Urinary bladder (tissue), 4 donors: ENCODE results near the gene MEG3. TPM values are rescaled to one million over a fixed set of nuclear protein-coding genes. Genes with fewer than 3 reads are reported as not detected.
A peak's percentile ranks its signal among the peaks of the same experiment; 100 is the strongest.

ENCODE experiments used
- DNase-seq: peaks from one replicate; pipeline ENCODE4 v3.0.0-alpha.2; 2015; ENCODE audit errors: extremely low spot score
- H3K27ac ChIP-seq: one replicate; pipeline ENCODE4 v1.5.1; 2013; ENCODE audit warnings: low read depth, mild to moderate bottlenecking, moderate library complexity
- H3K36me3 ChIP-seq: one replicate; pipeline ENCODE4 v1.6.1; 2013; ENCODE audit warnings: mild to moderate bottlenecking, moderate library complexity; ENCODE audit not compliant: insufficient read depth
- H3K4me1 ChIP-seq: one replicate; pipeline ENCODE4 v1.6.1; 2013; ENCODE audit warnings: mild to moderate bottlenecking, moderate library complexity; ENCODE audit not compliant: insufficient read depth
- H3K4me3 ChIP-seq: one replicate; pipeline ENCODE4 v1.5.1; 2013; ENCODE audit warnings: low read depth, low read length
- WGBS: extraction: QIAGEN DNeasy Blood & Tissue Kit; methylation state at CpG from one replicate; pipeline ENCODE4 v1.1.7; 2013; 5-methylcytosine and 5-hydroxymethylcytosine counted together
- polyA plus RNA-seq: library from polyadenylated mRNA; stranded (reverse); fragments of 200-250 nt; gene quantifications from one replicate; pipeline ENCODE4 v1.2.3, GENCODE V29; 2013
- small RNA-seq: library from RNA; depleted of rRNA; stranded (forward); fragments of <200 nt; gene quantifications from one replicate; pipeline ENCODE3, GENCODE V24; 2014
- total RNA-seq: library from RNA; depleted of rRNA; stranded (reverse); fragments of >200 nt; gene quantifications from one replicate; pipeline ENCODE4 v1.2.3, GENCODE V29; 2014
- donor health status: healthy with polysubstance abuse.
- donor health status: healthy.

Gene MEG3
- total and polyA plus RNA-seq, 2 donors: 53.0 to 530 TPM

GRCh38 chr14:100901391-100902183, 75.7 kb downstream of the MEG3 start:
- 93% methylated on average over 12 of the region's 12 CpGs for WGBS
- no peak overlapping the region for H3K27ac ChIP-seq
- no peaks in the 10 kb centered on the region for H3K36me3 ChIP-seq
- DNase-seq: no peak
- no peaks in the 10 kb centered on the region for H3K4me1 ChIP-seq
- H3K4me3 ChIP-seq: no peak overlapping the region

GRCh38 chr14:100902295-100903133, 76.6 kb downstream of the MEG3 start:
- DNase-seq: no peak
- no peak overlapping the region for H3K4me3 ChIP-seq
- no peaks in the 10 kb centered on the region for H3K4me1 ChIP-seq
- WGBS: 67% methylated on average over 18 of the region's 18 CpGs
- H3K27ac ChIP-seq: no peak overlapping the region
- no peaks in the 10 kb centered on the region for H3K36me3 ChIP-seq

DNA sequence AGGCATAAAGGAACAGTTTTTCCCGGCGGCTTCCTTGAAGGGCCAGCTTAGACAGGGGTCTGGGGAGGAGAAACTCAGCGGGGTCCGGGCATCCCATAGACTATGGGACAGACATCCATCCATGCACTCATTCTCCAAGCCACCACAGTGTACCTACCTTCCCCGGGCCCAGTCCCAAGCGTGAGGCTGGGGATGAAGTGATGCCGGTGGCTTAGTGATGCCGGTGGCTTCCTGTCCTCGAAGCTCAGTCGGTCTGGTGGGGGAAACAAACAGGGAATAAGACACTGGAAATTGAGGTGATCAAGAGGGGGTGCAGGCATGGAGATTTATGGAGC, 77.2 kb downstream of the MEG3 start:
- DNase-seq: no peak
- Histone ChIP-seq H3K36me3 (no peaks in the 10 kb centered on the region), H3K27ac (no peak overlapping the region), H3K4me1 (no peaks in the 10 kb centered on the region), H3K4me3 (no peak overlapping the region)
- 82% methylated on average over 10 of the region's 10 CpGs for WGBS

- no peak for DNase-seq
- 61% methylated on average over 12 of the region's 12 CpGs for WGBS
- Histone ChIP-seq H3K4me3 (no peak within 1 kb of the TSS), H3K4me1 (no peaks in the 10 kb centered on the region), H3K27ac (no peak within 1 kb of the TSS), H3K36me3 (no peaks in the 10 kb centered on the region)
Measured at GRCh38 chr14:100903672-100904185, 77.8 kb downstream of the MEG3 start, which contains the start of gene RTL1. RTL1 (minus strand) TSS chr14:100903722; CDS start chr14:100884788, 18,934 bp downstream.

DNA sequence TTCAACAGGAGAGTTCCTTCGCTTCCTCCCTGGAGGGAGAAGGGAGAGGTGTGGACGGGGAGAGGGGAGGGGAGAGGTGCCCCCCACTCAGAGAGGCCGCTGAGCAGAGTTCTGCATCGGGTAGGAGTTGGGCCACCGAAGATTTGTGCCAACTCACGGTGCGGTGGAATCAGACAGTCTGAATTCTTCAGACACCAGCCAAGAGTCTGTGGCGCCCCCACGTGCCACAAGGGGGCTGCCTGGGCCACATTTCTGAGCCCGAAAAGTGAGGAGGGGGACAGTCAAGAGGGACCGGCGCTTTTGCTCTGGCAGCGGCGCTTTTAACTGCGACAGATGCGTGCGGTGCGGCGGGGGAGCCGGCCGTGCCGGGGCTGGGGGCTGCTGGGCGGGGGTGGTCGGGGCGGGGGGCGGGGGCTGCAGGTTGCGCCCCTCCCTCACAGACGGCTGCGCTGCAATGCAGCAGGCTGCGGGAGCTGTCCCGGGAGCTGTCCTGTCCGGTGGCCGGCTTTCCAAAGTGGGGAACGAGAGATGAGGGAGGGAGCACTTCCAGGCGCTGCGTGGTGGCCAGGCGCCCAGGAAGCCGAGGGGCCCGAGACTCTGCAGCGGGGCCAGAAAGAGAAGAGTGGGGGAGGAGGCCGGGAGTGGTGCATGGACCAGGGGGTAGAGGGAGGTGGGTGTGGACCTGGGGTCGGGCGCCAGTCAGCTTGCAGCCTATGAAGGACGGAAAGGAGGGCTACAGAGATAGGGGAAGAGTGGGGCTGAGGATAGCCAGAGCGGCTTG, 78.6 kb downstream of the MEG3 start:
- DNase-seq: no peak
- 15% methylated on average over 45 of the region's 45 CpGs for WGBS

GRCh38 chr14:100905166-100905565, 79.2 kb downstream of the MEG3 start:
- H3K36me3 ChIP-seq: no peaks in the 10 kb centered on the region
- H3K27ac ChIP-seq: no peak overlapping the region
- 79% methylated on average over 12 of the region's 12 CpGs for WGBS
- H3K4me1 ChIP-seq: no peaks in the 10 kb centered on the region
- no peak overlapping the region for H3K4me3 ChIP-seq
- no peak for DNase-seq

More for the DNA sequence above, 78.6 kb downstream of the MEG3 start:
- Histone ChIP-seq H3K4me3 (no peak overlapping the region), H3K36me3 (no peaks in the 10 kb centered on the region), H3K4me1 (no peaks in the 10 kb centered on the region), H3K27ac (no peak overlapping the region)

GRCh38 chr14:100906420-100906819, 80.5 kb downstream of the MEG3 start:
- no peak for DNase-seq
- 61% methylated on average over 6 of the region's 6 CpGs for WGBS
- Histone ChIP-seq H3K4me3 (no peak overlapping the region), H3K4me1 (no peaks in the 10 kb centered on the region), H3K27ac (no peak overlapping the region), H3K36me3 (no peaks in the 10 kb centered on the region)

DNA sequence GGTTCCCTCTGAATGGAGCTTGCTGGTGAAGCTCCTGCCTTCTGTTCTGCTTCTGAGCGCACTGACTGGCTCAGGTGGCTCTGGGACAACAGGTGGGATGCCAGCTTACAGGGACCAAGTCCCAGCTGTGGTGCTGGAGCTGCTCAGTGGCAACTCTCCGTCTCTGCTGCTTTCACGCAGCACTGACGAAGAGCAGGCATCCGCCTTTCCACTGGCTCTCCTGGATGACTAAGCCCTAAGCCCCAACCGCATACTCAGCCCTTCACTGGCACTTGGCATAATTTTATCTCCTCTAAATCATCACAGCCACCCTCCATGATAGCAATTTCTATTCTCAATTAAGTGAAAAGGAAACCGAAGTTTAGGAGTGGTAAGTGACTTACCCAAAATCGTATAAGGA, 81.3 kb downstream of the MEG3 start:
- DNase-seq: no peak
- H3K4me3 ChIP-seq: no peak overlapping the region
- H3K36me3 ChIP-seq: no peaks in the 10 kb centered on the region
- H3K4me1 ChIP-seq: no peaks in the 10 kb centered on the region
- 80% methylated on average over 8 of the region's 8 CpGs for WGBS
- no peak overlapping the region for H3K27ac ChIP-seq

DNA sequence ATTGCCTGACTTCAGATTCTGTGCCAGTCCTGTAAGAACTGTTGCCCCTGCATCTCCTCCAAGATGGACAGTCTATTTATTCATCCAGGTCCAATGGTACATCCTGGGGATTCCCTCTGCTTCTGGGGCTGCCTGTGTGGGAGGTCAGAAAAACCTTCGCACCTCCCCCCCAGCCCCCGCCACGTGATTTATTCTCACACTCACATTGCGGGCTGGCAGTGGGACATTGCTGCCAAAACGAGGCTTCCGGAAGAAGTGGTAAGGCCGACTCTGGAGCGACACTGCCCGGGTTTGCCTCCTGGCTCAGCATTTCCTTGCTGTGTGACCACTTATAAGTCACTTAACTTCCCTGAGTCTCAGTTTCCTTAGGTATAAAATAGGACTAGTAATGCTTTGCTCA, 83.5 kb downstream of the MEG3 start:
- DNase-seq: no peak
- WGBS: 88% methylated on average over 9 of the region's 9 CpGs

More for the DNA sequence above, 83.5 kb downstream of the MEG3 start:
- H3K4me1 ChIP-seq: no peaks in the 10 kb centered on the region
- no peaks in the 10 kb centered on the region for H3K36me3 ChIP-seq
- no peak overlapping the region for H3K27ac ChIP-seq
- H3K4me3 ChIP-seq: no peak overlapping the region

Small RNA genes within 50 kb of the gene (small RNA-seq; reads per million reads assigned to genes)
- gene AL117190.3 (not detected), gene MIR127 (not detected), gene MIR136 (not detected), gene MIR2392 (not detected), gene MIR337 (69.4 reads per million, percentile 97 among the genes with 10 or more reads in this experiment), gene MIR431 (not detected), gene MIR432 (not detected), gene MIR433 (not detected), gene MIR493 (365 reads per million, percentile 98 among the genes with 10 or more reads in this experiment), gene RF01928 (not detected), gene RF02145 (not detected), gene SNORD112 (12.3 reads per million, percentile 94 among the genes with 10 or more reads in this experiment)

Other genes starting within 250 kb of the MEG3 start
- gene BEGAIN, start 238.7 kb upstream of the MEG3 start, total RNA-seq: 3.1 TPM
- 1.8 TPM for gene BEGAIN, start 238.7 kb upstream of the MEG3 start, polyA plus RNA-seq
- 87.3 TPM for gene DLK1, start 99.2 kb upstream of the MEG3 start, total RNA-seq
- gene DLK1, start 99.2 kb upstream of the MEG3 start, polyA plus RNA-seq: 7.1 TPM
- 0.37 TPM for gene RTL1, start 77.6 kb downstream of the MEG3 start, total RNA-seq
- gene RTL1, start 77.6 kb downstream of the MEG3 start, polyA plus RNA-seq: 0.01 TPM